H1 (cell line): ENCODE data around the gene EXOC6. TPM values are rescaled to one million over a fixed set of nuclear protein-coding genes. Genes with fewer than 3 reads are reported as not detected.

ENCODE experiments used
- CTCF ChIA-PET: fragments of 300-600 bp; sonication (Branson Sonifier 250); formaldehyde crosslinking; loops from one replicate; lab custom pipeline; 2021; ENCODE audit not compliant: partially characterized antibody; lab: Charles Lee
- POLR2A ChIA-PET: fragments of 300-600 bp; sonication (Branson Sonifier 250); formaldehyde crosslinking; loops from one replicate; lab custom pipeline; 2021; ENCODE audit warnings: inconsistent platforms; ENCODE audit not compliant: partially characterized antibody; lab: Charles Lee
- DNase-seq, 2 experiments: peaks; one replicate each; pipeline versions ENCODE4 v3.0.0 to v3.0.0-alpha.2; 2010 to 2022; ENCODE audit warnings: low spot score in 2 of 2, low read depth in 1 of 2, mixed read lengths in 1 of 2
- FAIRE-seq: peaks from 2 replicates; lab custom pipeline; 2011; peaks lifted over from hg19 to GRCh38; lab: Jason Lieb, UNC
- H2AFZ ChIP-seq: 2 replicates; pipeline ENCODE4 v1.8.1; 2012; ENCODE audit warnings: low read length, inconsistent platforms
- H2AK5ac ChIP-seq: 2 replicates; pipeline ENCODE4 v1.6.1; 2013; ENCODE audit warnings: low read depth, low read length
- H2BK120ac ChIP-seq: replicated peaks from 2 replicates; pipeline ENCODE3; 2013; ENCODE audit warnings: low read depth, low read length, inconsistent platforms
- H2BK12ac ChIP-seq: 2 replicates; pipeline ENCODE4 v1.6.1; 2013; ENCODE audit warnings: low read depth, low read length
- H2BK15ac ChIP-seq: 2 replicates; pipeline ENCODE4 v1.6.1; 2013; ENCODE audit warnings: low read length
- H2BK20ac ChIP-seq: 2 replicates; pipeline ENCODE4 v1.6.1; 2013; ENCODE audit warnings: low read length
- H2BK5ac ChIP-seq: 2 replicates; pipeline ENCODE4 v1.6.1; 2013; ENCODE audit warnings: low read depth, low read length
- H3K14ac ChIP-seq: 2 replicates; pipeline ENCODE4 v1.6.1; 2013; ENCODE audit warnings: inconsistent platforms; ENCODE audit not compliant: insufficient read length
- H3K18ac ChIP-seq: 2 replicates; pipeline ENCODE4 v1.6.1; 2013; ENCODE audit warnings: low read length; ENCODE audit errors: extremely low read depth
- H3K23ac ChIP-seq: 2 replicates; pipeline ENCODE4 v1.6.1; 2013; ENCODE audit warnings: inconsistent platforms; ENCODE audit not compliant: insufficient read length
- H3K23me2 ChIP-seq: 2 replicates; pipeline ENCODE4 v1.6.1; 2013; ENCODE audit warnings: low read depth, low read length
- H3K27ac ChIP-seq: 2 replicates; pipeline ENCODE4 v1.6.1; 2011; ENCODE audit warnings: low read depth, low read length, inconsistent platforms
- H3K27me3 ChIP-seq, 4 experiments: replicated peaks in 1 of 4; 1 replicate in 1 of 4; 2 replicates in 3 of 4; pipeline versions ENCODE4 v1.6.1 to v1.8.1; 2011 to 2013; ENCODE audit warnings: low read length in 3 of 4, mild to moderate bottlenecking in 3 of 4, inconsistent platforms in 2 of 4, mixed read lengths in 2 of 4, moderate library complexity in 1 of 4; ENCODE audit not compliant: control insufficient read depth in 3 of 4, insufficient read depth in 3 of 4; ENCODE audit errors: extremely low read depth in 1 of 4
- H3K36me3 ChIP-seq, 4 experiments: 2 replicates each; pipeline versions ENCODE4 v1.6.1 to v1.8.1; 2011 to 2013; ENCODE audit warnings: mild to moderate bottlenecking in 4 of 4, low read length in 3 of 4, moderate library complexity in 2 of 4, control low read depth in 1 of 4, inconsistent platforms in 1 of 4; ENCODE audit not compliant: insufficient read depth in 4 of 4, control insufficient read depth in 2 of 4
- H3K4ac ChIP-seq: replicated peaks from 2 replicates; pipeline ENCODE3; 2013; ENCODE audit warnings: low read length, low read depth, mixed read lengths, inconsistent platforms; ENCODE audit not compliant: insufficient read length
- H3K4me1 ChIP-seq, 4 experiments: replicated peaks in 1 of 4; 1 replicate in 1 of 4; 2 replicates in 3 of 4; pipeline versions ENCODE4 v1.6.1 to v1.8.1; 2011 to 2013; ENCODE audit warnings: low read length in 3 of 4, inconsistent platforms in 2 of 4, mixed read lengths in 1 of 4; ENCODE audit not compliant: insufficient read depth in 4 of 4, control insufficient read depth in 3 of 4
- H3K4me2 ChIP-seq, 2 experiments: 2 replicates each; pipeline versions ENCODE4 v1.6.1 to v1.8.1; 2011 to 2013; ENCODE audit warnings: low read depth in 2 of 2, low read length in 2 of 2, control low read depth in 1 of 2, inconsistent platforms in 1 of 2, mild to moderate bottlenecking in 1 of 2; ENCODE audit not compliant: insufficient read depth in 1 of 2
- H3K4me3 ChIP-seq, 4 experiments: fragments of 200-600, 300-600 bp in 1 of 4; sonication (generic), shearing (Covaris generic), sonication (Bioruptor Twin) in 1 of 4; 2 replicates each; pipeline versions ENCODE4 v1.5.1 to v1.8.1; 2011 to 2016; ENCODE audit warnings: low read length in 4 of 4, low read depth in 3 of 4, control low read depth in 2 of 4, inconsistent platforms in 2 of 4, mild to moderate bottlenecking in 2 of 4, mixed read lengths in 1 of 4, moderate library complexity in 1 of 4; ENCODE audit not compliant: insufficient read depth in 2 of 4; ENCODE audit errors: extremely low read depth in 1 of 4
- H3K56ac ChIP-seq: replicated peaks from 2 replicates; pipeline ENCODE3; 2013; ENCODE audit warnings: low read depth, mild to moderate bottlenecking, mixed read lengths, low read length, inconsistent platforms; ENCODE audit not compliant: insufficient read length
- H3K79me1 ChIP-seq: 2 replicates; pipeline ENCODE4 v1.6.1; 2013; ENCODE audit warnings: low read depth, low read length, control low read depth
- H3K79me2 ChIP-seq, 2 experiments: 2 replicates each; pipeline versions ENCODE4 v1.6.1 to v1.8.1; 2012 to 2013; ENCODE audit warnings: low read length in 2 of 2, mild to moderate bottlenecking in 2 of 2, inconsistent platforms in 1 of 2; ENCODE audit not compliant: insufficient read depth in 2 of 2, control insufficient read depth in 1 of 2
- H3K9ac ChIP-seq, 4 experiments: replicated peaks in 1 of 4; 1 replicate in 1 of 4; 2 replicates in 3 of 4; pipeline versions ENCODE4 v1.6.1 to v1.8.1; 2011 to 2013; ENCODE audit warnings: low read depth in 3 of 4, low read length in 3 of 4, control low read depth in 2 of 4, mild to moderate bottlenecking in 2 of 4, moderate library complexity in 2 of 4, inconsistent platforms in 1 of 4; ENCODE audit errors: extremely low read depth in 1 of 4
- H3K9me3 ChIP-seq, 2 experiments: 2 replicates each; pipeline versions ENCODE4 v1.6.1 to v1.8.1; 2012 to 2013; ENCODE audit warnings: mild to moderate bottlenecking in 2 of 2, moderate library complexity in 2 of 2, control low read depth in 1 of 2, inconsistent platforms in 1 of 2, low read depth in 1 of 2, low read length in 1 of 2, mixed read lengths in 1 of 2; ENCODE audit not compliant: insufficient read depth in 2 of 2
- H4K20me1 ChIP-seq, 2 experiments: replicated peaks in 1 of 2; 2 replicates each; pipeline versions ENCODE3 to v1.8.1; 2011 to 2013; ENCODE audit warnings: inconsistent platforms in 2 of 2, low read length in 2 of 2, mild to moderate bottlenecking in 1 of 2; ENCODE audit not compliant: insufficient read depth in 2 of 2, control insufficient read depth in 1 of 2
- H4K5ac ChIP-seq: 2 replicates; pipeline ENCODE4 v1.6.1; 2013; ENCODE audit warnings: low read length, low read depth, mixed read lengths, inconsistent platforms; ENCODE audit not compliant: insufficient read length
- H4K8ac ChIP-seq: 2 replicates; pipeline ENCODE4 v1.8.0; 2013; ENCODE audit warnings: mild to moderate bottlenecking, moderate library complexity, low read length, inconsistent platforms; ENCODE audit not compliant: insufficient read depth; ENCODE audit errors: extremely low read depth
- H4K91ac ChIP-seq: replicated peaks from 2 replicates; pipeline ENCODE3; 2013; ENCODE audit warnings: low read length, mixed read lengths, inconsistent platforms; ENCODE audit not compliant: insufficient read length
- ASH2L ChIP-seq: fragments of 200-600, 300-600 bp; sonication (generic); IDR thresholded peaks from one replicate; pipeline ENCODE4 v1.7.1; 2017; ENCODE audit warnings: low read length
- BACH1 ChIP-seq: IDR thresholded peaks from 2 replicates; pipeline ENCODE4 v1.6.1; 2012; ENCODE audit warnings: low read length, improper control_type of control experiment
- BRCA1 ChIP-seq: IDR thresholded peaks from 2 replicates; pipeline ENCODE4 v1.6.1; 2012; ENCODE audit warnings: low read depth, low read length, improper control_type of control experiment
- CBX8 ChIP-seq: fragments of 300-800, 300-1000 bp; sonication (generic); IDR thresholded peaks from 2 replicates; pipeline ENCODE4 v1.7.1; 2016; ENCODE audit warnings: low read depth, low read length, borderline replicate concordance
- CREB1 ChIP-seq: IDR thresholded peaks from 2 replicates; pipeline ENCODE4 v1.6.1; 2012; ENCODE audit warnings: inconsistent platforms
- E2F6 ChIP-seq: IDR thresholded peaks from 2 replicates; pipeline ENCODE4 v1.6.1; 2012; ENCODE audit warnings: inconsistent platforms
- EGR1 ChIP-seq: IDR thresholded peaks from 2 replicates; pipeline ENCODE4 v1.6.1; 2011; ENCODE audit warnings: low read depth, low read length, borderline replicate concordance
- JUND ChIP-seq: IDR thresholded peaks from 2 replicates; pipeline ENCODE4 v1.6.1; 2011; ENCODE audit warnings: mild to moderate bottlenecking, improper control_type of control experiment, low read length
- NANOG ChIP-seq: IDR thresholded peaks from 2 replicates; pipeline ENCODE4 v1.6.1; 2011; ENCODE audit warnings: low read length, low read depth, mild to moderate bottlenecking, inconsistent platforms; ENCODE audit not compliant: insufficient read depth, poor library complexity, severe bottlenecking
- RXRA ChIP-seq: IDR thresholded peaks from 2 replicates; pipeline ENCODE4 v1.6.1; 2011; ENCODE audit warnings: low read depth, mild to moderate bottlenecking, low read length, moderate library complexity; ENCODE audit not compliant: insufficient read depth
- SAP30 ChIP-seq: fragments of 300-600 bp; sonication (generic); IDR thresholded peaks from 2 replicates; pipeline ENCODE4 v1.7.1; 2012; ENCODE audit warnings: low read length, moderate library complexity, mild to moderate bottlenecking, inconsistent platforms; ENCODE audit not compliant: insufficient read depth, insufficient replicate concordance
- SIN3A ChIP-seq, 2 experiments: IDR thresholded peaks in 1 of 2; conservative IDR thresholded peaks in 1 of 2; 2 replicates each; pipeline ENCODE4 v1.6.1; 2011 to 2012; ENCODE audit warnings: low read length in 2 of 2, improper control_type of control experiment in 1 of 2, low read depth in 1 of 2, mild to moderate bottlenecking in 1 of 2
- SRF ChIP-seq: IDR thresholded peaks from 2 replicates; pipeline ENCODE4 v1.6.1; 2011; ENCODE audit warnings: mild to moderate bottlenecking, low read depth, low read length, moderate library complexity
- TBP ChIP-seq: IDR thresholded peaks from 2 replicates; pipeline ENCODE4 v1.6.1; 2011; ENCODE audit warnings: low read depth, low read length, improper control_type of control experiment
- YY1 ChIP-seq: IDR thresholded peaks from 2 replicates; pipeline ENCODE4 v1.6.1; 2011; ENCODE audit warnings: low read depth, mild to moderate bottlenecking, low read length
- WGBS, 2 experiments: shearing (Covaris generic) in 1 of 2; methylation state at CpG; one replicate each; pipeline versions ENCODE4 v1.1.6 to v1.1.7; 2013 to 2015; ENCODE audit warnings: low lambda C conversion rate in 2 of 2, mixed read lengths in 2 of 2, inconsistent platforms in 1 of 2, low coverage in 1 of 2, missing lambda C conversion rate in 1 of 2; ENCODE audit not compliant: insufficient replicate concordance in 2 of 2, insufficient coverage in 1 of 2, insufficient read length in 1 of 2; ENCODE audit errors: extremely low coverage in 1 of 2, missing lambda C conversion rate in 1 of 2; 5-methylcytosine and 5-hydroxymethylcytosine counted together
- polyA plus RNA-seq, 7 experiments: library from polyadenylated mRNA; depleted of rRNA in 3 of 7; stranded (reverse) in 5 of 7; unstranded in 2 of 7; fragments of >200 nt in 5 of 7; fragments of 200-250 nt in 2 of 7; gene quantifications; 1 replicate in 5 of 7; 2 replicates in 1 of 7; 4 replicates in 1 of 7; pipeline versions ENCODE4 v1.2.1 to v1.2.3, GENCODE V29; 2011 to 2013; ENCODE audit warnings: missing spikeins in 2 of 7, mixed read lengths in 2 of 7
- total RNA-seq: library from RNA; stranded (reverse); fragmentation: NEBNext Ultra II Directional; extraction: Animal tissue kit (Norgen Biotek cat#: 25700); gene quantifications from 2 replicates; pipeline ENCODE4 v1.2.1, GENCODE V29; 2021

The EXOC6 gene
- total and polyA plus RNA-seq, 2 of the 8 experiments (the other 6 are each of a cell fraction or from before 2014, with no cell fraction given): 1.7 to 4.5 TPM

DNA sequence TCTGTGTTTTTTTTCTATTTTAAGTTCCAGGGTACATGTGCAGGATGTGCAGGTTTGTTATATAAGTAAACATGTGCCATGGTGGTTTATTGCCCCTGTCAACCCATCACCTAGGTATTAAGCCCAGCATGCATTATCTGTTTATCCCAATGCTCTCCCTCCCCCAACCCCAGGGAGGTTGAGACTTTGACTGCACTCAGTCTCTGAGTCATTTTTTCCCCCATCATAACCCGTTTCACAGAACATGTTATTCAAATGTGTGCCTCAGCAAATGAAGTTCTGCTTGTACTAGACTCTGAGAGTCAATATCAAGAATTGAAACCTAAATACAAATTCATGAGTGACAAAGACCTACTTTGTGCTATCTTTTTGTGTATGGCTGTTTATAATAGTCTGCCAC is 142.3 kb downstream of the EXOC6 start:
- Histone ChIP-seq H2BK15ac (no peak overlapping the region), H4K8ac (no peak overlapping the region), H3K79me1 (no peaks in the 10 kb centered on the region), H2AFZ (no peak overlapping the region), H3K36me3 (no peaks in the 10 kb centered on the region), H4K5ac (no peak overlapping the region), H4K91ac (no peak overlapping the region), H3K4me1 (peaks cover 0 to 9% (median 3%) of the 10 kb centered on the region in 4 experiments; a peak in 1 of 7 replicates), H2AK5ac (no peak overlapping the region), H3K14ac (no peak overlapping the region), H4K20me1 (no peaks in the 10 kb centered on the region), H3K4me2 (no peak overlapping the region), H3K4me3 (no peak overlapping the region), H2BK12ac (no peak overlapping the region), H2BK5ac (no peak overlapping the region), H3K9me3 (no peaks in the 10 kb centered on the region), H3K27me3 (no peaks in the 10 kb centered on the region), H3K23ac (no peak overlapping the region), H2BK20ac (no peak overlapping the region), H3K27ac (no peak overlapping the region), H2BK120ac (no peak overlapping the region), H3K9ac (no peak overlapping the region), H3K56ac (no peak overlapping the region), H3K79me2 (no peaks in the 10 kb centered on the region), H3K4ac (no peak overlapping the region), H3K23me2 (no peaks in the 10 kb centered on the region; the same call in 1 of the 2 replicates), H3K18ac (no peak overlapping the region)
- DNase-seq: no peak
- no peak for FAIRE-seq
- 92% methylated on average over 1 of the region's 1 CpG; no CpG with 5 or more reads in 1 of the 2 experiments for WGBS, 2 experiments
- CTCF ChIA-PET: interaction anchor here (0.7 to 2.0 kb wide), 3 partner anchors 11 to 837 kb away, joined by 3 to 6 read pairs (median 3); no protein-coding TSS in a partner anchor
- POLR2A ChIA-PET: no interaction called here
- no peak for TF ChIP-seq YY1
- no peak for TF ChIP-seq E2F6
- TF ChIP-seq JUND: no peak
- no peak for TF ChIP-seq CREB1
- TF ChIP-seq SIN3A (conservative IDR thresholded peaks at IDR 0.05 in 1 of 2, IDR thresholded peaks at IDR 0.05 in 1 of 2; ENCODE audit: low read depth in 1 of 2, low read length in 2 of 2): no peak
- TF ChIP-seq SAP30: no peak
- no peak for TF ChIP-seq CBX8
- TF ChIP-seq EGR1: no peak
- TF ChIP-seq RXRA: no peak
- no peak for TF ChIP-seq BACH1
- no peak for TF ChIP-seq SRF
- no peak for TF ChIP-seq ASH2L
- TF ChIP-seq BRCA1: no peak
- no peak for TF ChIP-seq TBP
- no peak for TF ChIP-seq NANOG
